ENCODE results near the gene AGK.

The AGK gene

DNA sequence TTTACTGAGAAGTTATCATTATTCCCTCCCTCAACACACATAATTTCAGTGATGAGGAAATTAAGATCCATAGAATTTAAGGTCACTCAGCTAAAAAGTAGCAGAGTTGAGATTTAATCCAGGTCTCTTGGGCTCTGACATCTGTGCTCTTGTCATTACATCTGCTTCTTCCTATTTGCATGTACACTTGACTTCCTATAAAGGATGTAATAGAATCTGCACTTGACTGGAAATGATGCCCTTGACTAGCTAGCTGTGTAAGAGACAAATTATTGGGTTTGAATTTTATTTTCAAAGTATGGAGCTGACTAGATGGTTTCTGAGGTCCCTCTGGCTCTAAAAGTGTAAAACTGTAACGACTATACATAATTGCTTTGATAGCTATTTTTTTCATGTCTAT lies 59.5 kb downstream of the AGK start:
- Histone ChIP-seq H3K36me3 (ENCODE audit: low read length) (no peaks in the 10 kb centered on the region), H3K9ac (ENCODE audit: low read length) (no peak overlapping the region), H3K27ac (ENCODE audit: low read depth, low read length) (no peak overlapping the region), H3K9me3 (ENCODE audit: insufficient read depth, low read length) (no peaks in the 10 kb centered on the region), H3K27me3 (ENCODE audit: low read length) (no peaks in the 10 kb centered on the region), H4K20me1 (ENCODE audit: low read depth, low read length) (no peaks in the 10 kb centered on the region), H3K4me3 (ENCODE audit: insufficient read depth, low read length, poor library complexity, severe bottlenecking) (no peak overlapping the region), H3K79me2 (ENCODE audit: insufficient read depth, low read length) (no peaks in the 10 kb centered on the region), H2AFZ (ENCODE audit: low read depth, low read length, severe bottlenecking) (no peak overlapping the region), H3F3A (ENCODE audit: insufficient read depth) (no peaks in the 10 kb centered on the region), H3K4me2 (ENCODE audit: low read depth, low read length, poor library complexity, severe bottlenecking) (no peak overlapping the region), H3K9me2 (replicated peaks; ENCODE audit: insufficient read depth, low read length) (no peaks in the 10 kb centered on the region)
- TF ChIP-seq, protein P1, sequence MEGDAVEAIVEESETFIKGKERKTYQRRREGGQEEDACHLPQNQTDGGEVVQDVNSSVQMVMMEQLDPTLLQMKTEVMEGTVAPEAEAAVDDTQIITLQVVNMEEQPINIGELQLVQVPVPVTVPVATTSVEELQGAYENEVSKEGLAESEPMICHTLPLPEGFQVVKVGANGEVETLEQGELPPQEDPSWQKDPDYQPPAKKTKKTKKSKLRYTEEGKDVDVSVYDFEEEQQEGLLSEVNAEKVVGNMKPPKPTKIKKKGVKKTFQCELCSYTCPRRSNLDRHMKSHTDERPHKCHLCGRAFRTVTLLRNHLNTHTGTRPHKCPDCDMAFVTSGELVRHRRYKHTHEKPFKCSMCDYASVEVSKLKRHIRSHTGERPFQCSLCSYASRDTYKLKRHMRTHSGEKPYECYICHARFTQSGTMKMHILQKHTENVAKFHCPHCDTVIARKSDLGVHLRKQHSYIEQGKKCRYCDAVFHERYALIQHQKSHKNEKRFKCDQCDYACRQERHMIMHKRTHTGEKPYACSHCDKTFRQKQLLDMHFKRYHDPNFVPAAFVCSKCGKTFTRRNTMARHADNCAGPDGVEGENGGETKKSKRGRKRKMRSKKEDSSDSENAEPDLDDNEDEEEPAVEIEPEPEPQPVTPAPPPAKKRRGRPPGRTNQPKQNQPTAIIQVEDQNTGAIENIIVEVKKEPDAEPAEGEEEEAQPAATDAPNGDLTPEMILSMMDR (IDR thresholded peaks at IDR 0.05; ENCODE audit: insufficient read depth, low read length, poor library complexity, severe bottlenecking), result no peak

DNA sequence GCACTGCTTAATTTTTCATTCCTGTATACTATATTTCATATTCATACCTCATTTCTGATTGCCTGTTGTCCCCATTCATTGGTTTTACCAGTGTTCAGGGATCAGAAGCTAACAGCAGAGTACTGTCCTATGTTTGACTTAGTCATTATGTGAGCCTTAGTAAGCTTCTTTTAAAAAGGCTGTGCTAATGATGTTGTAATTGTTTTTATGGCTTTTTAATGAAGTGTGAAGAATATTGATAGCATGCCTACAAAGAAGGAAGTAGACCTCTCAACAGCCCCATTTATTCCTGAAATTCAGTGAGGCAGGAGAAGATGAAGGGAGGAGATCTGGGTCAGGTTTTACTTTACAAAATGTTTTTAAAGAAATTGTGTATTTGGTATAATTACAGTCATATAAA lies 61.7 kb downstream of the AGK start:
- Histone ChIP-seq H3K9ac (ENCODE audit: low read length) (no peak overlapping the region), H3K9me3 (ENCODE audit: insufficient read depth, low read length) (no peaks in the 10 kb centered on the region), H2AFZ (ENCODE audit: low read depth, low read length, severe bottlenecking) (no peak overlapping the region), H3K9me2 (replicated peaks; ENCODE audit: insufficient read depth, low read length) (no peaks in the 10 kb centered on the region), H3K27ac (ENCODE audit: low read depth, low read length) (no peak overlapping the region), H3K27me3 (ENCODE audit: low read length) (no peaks in the 10 kb centered on the region), H3K4me2 (ENCODE audit: low read depth, low read length, poor library complexity, severe bottlenecking) (no peak overlapping the region), H4K20me1 (ENCODE audit: low read depth, low read length) (no peaks in the 10 kb centered on the region), H3F3A (ENCODE audit: insufficient read depth) (no peaks in the 10 kb centered on the region), H3K79me2 (ENCODE audit: insufficient read depth, low read length) (no peaks in the 10 kb centered on the region), H3K4me3 (ENCODE audit: insufficient read depth, low read length, poor library complexity, severe bottlenecking) (no peak overlapping the region), H3K36me3 (ENCODE audit: low read length) (no peaks in the 10 kb centered on the region)
- TF ChIP-seq EZH2phosphoT487 (conservative IDR thresholded peaks at IDR 0.05; ENCODE audit: low read length), result no peak
- TF ChIP-seq, protein P1 (IDR thresholded peaks at IDR 0.05; ENCODE audit: insufficient read depth, low read length, poor library complexity, severe bottlenecking), result no peak

DNA sequence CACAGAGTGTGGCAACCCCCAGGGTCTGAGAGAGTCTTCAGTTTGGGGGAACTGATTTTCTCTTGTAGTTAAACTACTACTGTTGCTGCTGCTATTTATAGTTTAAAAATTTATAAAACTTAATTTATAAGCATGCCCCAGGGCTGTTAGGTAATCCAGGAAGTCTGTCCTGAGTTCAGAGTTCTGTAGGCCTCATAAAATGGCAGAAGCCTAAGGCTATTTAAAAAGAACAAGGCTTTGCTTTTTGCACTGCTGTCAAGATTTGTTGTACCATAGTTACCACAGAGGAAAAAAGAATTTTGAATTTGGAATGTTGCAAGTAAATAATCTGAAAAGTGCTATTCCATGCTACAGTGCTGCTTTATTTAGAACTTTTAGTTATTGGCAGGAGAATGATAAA lies 66.1 kb downstream of the AGK start:
- no peak overlapping the region for H3K27ac ChIP-seq (ENCODE audit: low read depth, low read length)
- no peaks in the 10 kb centered on the region; the same call in 1 of the 2 replicates for H3K9me2 ChIP-seq (replicated peaks; ENCODE audit: insufficient read depth, low read length)
- no peaks in the 10 kb centered on the region for H3F3A ChIP-seq (ENCODE audit: insufficient read depth)
- no peak overlapping the region for H2AFZ ChIP-seq (ENCODE audit: low read depth, low read length, severe bottlenecking)
- no peaks in the 10 kb centered on the region for H3K79me2 ChIP-seq (ENCODE audit: insufficient read depth, low read length)
- no peak overlapping the region for H3K9ac ChIP-seq (ENCODE audit: low read length)
- TF ChIP-seq, protein P1 (IDR thresholded peaks at IDR 0.05; ENCODE audit: insufficient read depth, low read length, poor library complexity, severe bottlenecking), result no peak
- TF ChIP-seq EZH2phosphoT487 (conservative IDR thresholded peaks at IDR 0.05; ENCODE audit: low read length), result no peak
- H3K36me3 ChIP-seq (ENCODE audit: low read length), result no peaks in the 10 kb centered on the region
- no peak overlapping the region for H3K4me3 ChIP-seq (ENCODE audit: insufficient read depth, low read length, poor library complexity, severe bottlenecking)
- no peaks in the 10 kb centered on the region for H3K27me3 ChIP-seq (ENCODE audit: low read length)
- no peaks in the 10 kb centered on the region for H3K9me3 ChIP-seq (ENCODE audit: insufficient read depth, low read length)
- H4K20me1 ChIP-seq (ENCODE audit: low read depth, low read length), result no peaks in the 10 kb centered on the region
- no peak overlapping the region for H3K4me2 ChIP-seq (ENCODE audit: low read depth, low read length, poor library complexity, severe bottlenecking)

DNA sequence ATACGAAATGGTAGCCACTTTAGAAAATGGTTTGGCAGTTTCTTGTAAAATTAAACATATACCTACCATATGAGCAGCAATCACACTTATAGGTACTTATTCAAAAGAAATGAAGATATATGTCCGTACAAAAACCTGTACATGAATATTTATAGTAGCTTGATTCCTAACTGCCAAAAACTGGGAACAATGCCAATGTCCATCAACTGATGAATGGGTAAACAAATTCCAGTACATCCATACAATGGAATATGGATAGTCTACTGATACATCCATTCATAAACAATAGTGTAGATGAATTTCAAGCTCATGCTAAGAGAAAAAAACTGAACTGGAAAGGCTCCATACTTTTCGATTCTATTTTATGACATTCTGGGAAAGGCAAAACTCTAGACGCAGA lies 68.5 kb downstream of the AGK start:
- no peak overlapping the region for H3K4me2 ChIP-seq (ENCODE audit: low read depth, low read length, poor library complexity, severe bottlenecking)
- no peaks in the 10 kb centered on the region for H4K20me1 ChIP-seq (ENCODE audit: low read depth, low read length)
- H3F3A ChIP-seq (ENCODE audit: insufficient read depth), result no peaks in the 10 kb centered on the region
- no peaks in the 10 kb centered on the region for H3K9me3 ChIP-seq (ENCODE audit: insufficient read depth, low read length)
- no peaks in the 10 kb centered on the region for H3K36me3 ChIP-seq (ENCODE audit: low read length)
- no peak overlapping the region for H3K27ac ChIP-seq (ENCODE audit: low read depth, low read length)
- no peak overlapping the region for H3K4me3 ChIP-seq (ENCODE audit: insufficient read depth, low read length, poor library complexity, severe bottlenecking)
- no peaks in the 10 kb centered on the region; the same call in 1 of the 2 replicates for H3K9me2 ChIP-seq (replicated peaks; ENCODE audit: insufficient read depth, low read length)
- H3K9ac ChIP-seq (ENCODE audit: low read length), result no peak overlapping the region
- no peak overlapping the region for H2AFZ ChIP-seq (ENCODE audit: low read depth, low read length, severe bottlenecking)
- no peaks in the 10 kb centered on the region for H3K79me2 ChIP-seq (ENCODE audit: insufficient read depth, low read length)
- H3K27me3 ChIP-seq (ENCODE audit: low read length), result no peaks in the 10 kb centered on the region
- TF ChIP-seq, protein P1 (IDR thresholded peaks at IDR 0.05; ENCODE audit: insufficient read depth, low read length, poor library complexity, severe bottlenecking), result no peak
- TF ChIP-seq EZH2phosphoT487 (conservative IDR thresholded peaks at IDR 0.05; ENCODE audit: low read length), result no peak

Data from SU-DHL-6 (cell line).